Breast epithelium (tissue), 3 donors: ENCODE measurements around the gene ZNF248.

Experiments used
- POLR2A ChIP-seq: fragments of 450-650 bp; IDR thresholded peaks from one replicate; pipeline ENCODE4 v1.6.1; 2016; ENCODE audit warnings: antibody characterized with exemption, mild to moderate bottlenecking, moderate library complexity
- POLR2AphosphoS5 ChIP-seq, 3 donors: sonication (generic); formaldehyde crosslinking; IDR thresholded peaks; one replicate each; pipeline ENCODE4 v1.6.1; 2017; ENCODE audit warnings: antibody characterized with exemption in 3 of 3
- TF ChIP-seq, protein P1 (sequence below), 3 donors: fragments of 450-650 bp; IDR thresholded peaks; one replicate each; pipeline ENCODE4 v1.5.1; 2016 to 2017; ENCODE audit warnings: antibody characterized with exemption in 3 of 3, mild to moderate bottlenecking in 3 of 3, moderate library complexity in 3 of 3

DNA sequence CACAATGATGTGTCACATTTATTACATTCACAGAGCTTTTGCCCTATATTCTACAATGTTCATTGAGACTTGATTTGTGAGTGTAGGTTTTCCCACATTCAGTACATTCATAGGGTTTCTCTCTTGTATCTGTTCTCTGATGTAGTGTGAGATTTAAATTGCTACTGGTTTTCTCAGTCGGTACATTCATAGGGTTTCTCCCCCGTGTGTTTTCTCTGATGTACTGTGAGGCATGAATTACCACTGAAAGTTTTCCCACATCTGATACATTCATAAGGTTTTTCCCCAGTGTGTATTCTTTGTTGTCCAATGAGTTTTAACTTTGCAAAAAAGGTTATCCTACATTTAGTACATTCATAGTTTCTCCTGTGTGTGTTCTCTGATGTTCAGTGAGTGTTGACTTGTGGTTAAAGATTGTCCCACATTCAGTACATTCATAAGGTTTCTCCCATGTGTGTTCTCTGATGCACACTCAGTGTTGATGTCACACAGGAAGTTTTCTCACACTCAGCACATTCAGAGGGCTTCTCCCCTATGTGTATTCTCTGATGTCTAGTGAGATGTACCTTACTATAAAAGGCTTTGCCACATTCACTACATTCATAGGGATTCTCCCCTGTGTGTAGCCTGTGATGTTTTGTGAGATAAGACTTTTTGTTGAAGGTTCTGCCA lies 63.0 kb downstream of the ZNF248 start:
- TF ChIP-seq POLR2A (no peak), POLR2AphosphoS5 (IDR thresholded peaks at IDR 0.05) (no peak)
- TF ChIP-seq, protein P1, sequence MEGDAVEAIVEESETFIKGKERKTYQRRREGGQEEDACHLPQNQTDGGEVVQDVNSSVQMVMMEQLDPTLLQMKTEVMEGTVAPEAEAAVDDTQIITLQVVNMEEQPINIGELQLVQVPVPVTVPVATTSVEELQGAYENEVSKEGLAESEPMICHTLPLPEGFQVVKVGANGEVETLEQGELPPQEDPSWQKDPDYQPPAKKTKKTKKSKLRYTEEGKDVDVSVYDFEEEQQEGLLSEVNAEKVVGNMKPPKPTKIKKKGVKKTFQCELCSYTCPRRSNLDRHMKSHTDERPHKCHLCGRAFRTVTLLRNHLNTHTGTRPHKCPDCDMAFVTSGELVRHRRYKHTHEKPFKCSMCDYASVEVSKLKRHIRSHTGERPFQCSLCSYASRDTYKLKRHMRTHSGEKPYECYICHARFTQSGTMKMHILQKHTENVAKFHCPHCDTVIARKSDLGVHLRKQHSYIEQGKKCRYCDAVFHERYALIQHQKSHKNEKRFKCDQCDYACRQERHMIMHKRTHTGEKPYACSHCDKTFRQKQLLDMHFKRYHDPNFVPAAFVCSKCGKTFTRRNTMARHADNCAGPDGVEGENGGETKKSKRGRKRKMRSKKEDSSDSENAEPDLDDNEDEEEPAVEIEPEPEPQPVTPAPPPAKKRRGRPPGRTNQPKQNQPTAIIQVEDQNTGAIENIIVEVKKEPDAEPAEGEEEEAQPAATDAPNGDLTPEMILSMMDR (IDR thresholded peaks at IDR 0.05): no peak
